ENCODE data around the gene CTSA.

Gene CTSA

DNA sequence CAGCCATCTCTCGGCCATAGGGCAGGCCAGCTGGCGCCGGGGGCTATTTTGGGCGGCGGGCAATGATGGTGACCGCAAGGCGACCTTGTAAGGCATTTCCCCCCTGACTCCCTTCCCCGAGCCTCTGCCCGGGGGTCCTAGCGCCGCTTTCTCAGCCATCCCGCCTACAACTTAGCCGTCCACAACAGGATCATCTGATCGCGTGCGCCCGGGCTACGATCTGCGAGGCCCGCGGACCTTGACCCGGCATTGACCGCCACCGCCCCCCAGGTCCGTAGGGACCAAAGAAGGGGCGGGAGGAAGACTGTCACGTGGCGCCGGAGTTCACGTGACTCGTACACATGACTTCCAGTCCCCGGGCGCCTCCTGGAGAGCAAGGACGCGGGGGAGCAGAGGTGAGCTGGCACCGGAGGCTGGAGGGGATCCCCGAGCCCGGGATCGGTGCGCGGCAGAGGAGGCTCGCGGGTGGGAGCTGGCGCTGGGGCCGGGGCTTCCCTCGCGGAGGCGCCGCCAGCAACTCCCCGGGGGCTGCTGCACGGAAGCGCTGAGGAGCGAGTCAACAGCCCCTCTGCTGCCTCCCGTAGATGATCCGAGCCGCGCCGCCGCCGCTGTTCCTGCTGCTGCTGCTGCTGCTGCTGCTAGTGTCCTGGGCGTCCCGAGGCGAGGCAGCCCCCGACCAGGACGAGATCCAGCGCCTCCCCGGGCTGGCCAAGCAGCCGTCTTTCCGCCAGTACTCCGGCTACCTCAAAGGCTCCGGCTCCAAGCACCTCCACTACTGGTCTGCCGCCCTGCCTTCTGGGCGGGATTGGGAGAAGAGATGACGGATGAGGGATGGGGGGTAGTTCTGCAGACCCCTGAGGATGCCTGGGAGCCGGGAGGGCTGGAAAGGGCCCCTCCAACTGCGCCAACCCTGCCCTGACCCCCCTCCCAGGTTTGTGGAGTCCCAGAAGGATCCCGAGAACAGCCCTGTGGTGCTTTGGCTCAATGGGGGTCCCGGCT, at the start of gene CTSA, which contains the start of gene NEURL2:
CTSA (plus strand) TSS at position 351 of the 999 bp plus-strand sequence; CDS start at position 585, 234 bp downstream.
NEURL2 (minus strand) TSS at position 224 of the 999 bp plus-strand sequence; CDS start at position 7, 217 bp downstream.
- peak; percentile 90 for DNase-seq

DNA sequence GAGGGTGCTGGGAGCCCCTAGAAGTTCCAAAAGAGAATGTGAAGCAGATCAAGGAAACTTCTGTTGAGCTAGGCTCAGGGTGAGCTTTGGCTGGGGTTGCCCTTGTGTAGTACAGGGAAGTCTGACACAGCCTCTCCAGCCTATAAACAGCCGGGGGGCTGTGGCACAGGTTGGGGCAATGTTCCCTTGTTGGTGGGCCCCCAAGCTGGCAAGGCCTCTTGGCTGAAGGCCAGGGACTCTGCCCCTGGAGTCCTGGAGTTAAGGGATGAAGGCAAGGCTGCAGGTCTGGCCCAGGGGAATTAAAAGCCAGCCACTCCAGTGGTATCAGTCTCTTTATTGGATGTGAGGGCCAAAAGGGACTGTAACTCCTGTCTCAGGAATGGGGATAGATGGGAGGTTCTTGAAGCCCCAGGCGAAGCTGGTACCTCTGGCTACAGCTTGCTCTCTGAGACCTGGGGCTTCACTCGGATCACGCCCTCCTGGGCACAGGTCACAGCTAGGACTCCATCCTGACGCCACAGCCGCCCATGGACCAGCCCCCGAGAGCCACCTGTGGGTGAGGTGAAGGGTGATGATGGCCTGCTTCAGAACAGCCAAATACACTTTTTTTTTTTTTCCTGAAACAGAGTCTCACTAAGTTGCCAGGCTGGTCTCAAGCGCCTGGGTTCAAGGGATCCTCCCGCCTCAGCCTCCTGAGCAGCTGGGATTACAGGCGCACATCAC, 49.6 kb upstream of the CTSA start:
- no peak for DNase-seq

DNA sequence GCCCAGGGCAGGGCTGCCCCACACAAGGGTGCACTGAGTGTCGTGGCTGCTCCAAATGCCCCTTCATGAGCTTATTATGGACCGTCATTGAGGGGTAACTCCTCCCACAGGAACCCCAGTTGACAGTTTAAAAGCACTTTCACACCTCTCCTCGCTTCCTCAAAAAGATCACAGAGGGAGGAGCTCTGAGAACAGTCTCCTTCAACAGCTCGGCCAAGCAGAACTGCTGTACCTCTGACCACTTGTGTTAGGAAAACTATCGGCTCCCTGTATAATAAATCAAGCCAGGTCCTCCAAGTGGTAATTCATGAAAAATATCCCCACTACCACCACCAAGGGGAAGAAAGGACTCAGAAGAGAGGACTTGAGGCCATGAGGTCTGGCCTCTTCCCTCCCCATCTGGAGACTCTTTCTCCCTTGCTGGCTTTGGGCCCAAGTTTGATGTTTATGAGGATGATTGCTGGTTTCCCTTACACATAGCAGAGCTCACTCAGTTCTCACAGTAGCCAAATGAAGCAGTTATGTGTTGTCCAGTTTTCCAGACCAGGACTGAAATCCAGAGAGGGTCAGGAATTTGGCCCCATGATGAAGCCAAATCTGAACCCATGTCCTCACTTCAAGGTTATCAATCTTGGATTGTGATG, 48.8 kb upstream of the CTSA start:
- DNase-seq = no peak

DNA sequence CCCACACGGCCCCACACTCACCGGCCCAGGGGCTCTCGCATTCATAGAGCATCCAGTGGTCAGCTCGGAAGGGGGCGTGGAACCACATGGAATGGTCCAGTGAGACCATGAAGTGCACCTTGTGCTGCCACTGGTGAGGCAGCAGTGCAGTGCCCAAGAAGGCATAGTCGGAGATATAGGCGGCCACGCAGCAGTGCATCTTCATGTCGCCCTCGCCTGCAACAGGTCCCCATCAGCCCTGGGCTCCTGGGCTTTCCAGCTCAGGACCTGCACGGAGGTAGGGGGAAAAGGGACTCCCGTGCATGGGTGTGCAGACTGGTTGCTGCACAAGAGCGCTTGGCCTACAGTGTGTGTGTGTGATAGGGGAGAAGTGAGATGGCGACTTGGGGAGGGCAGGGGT, 47.6 kb upstream of the CTSA start:
- DNase-seq = no peak

DNA sequence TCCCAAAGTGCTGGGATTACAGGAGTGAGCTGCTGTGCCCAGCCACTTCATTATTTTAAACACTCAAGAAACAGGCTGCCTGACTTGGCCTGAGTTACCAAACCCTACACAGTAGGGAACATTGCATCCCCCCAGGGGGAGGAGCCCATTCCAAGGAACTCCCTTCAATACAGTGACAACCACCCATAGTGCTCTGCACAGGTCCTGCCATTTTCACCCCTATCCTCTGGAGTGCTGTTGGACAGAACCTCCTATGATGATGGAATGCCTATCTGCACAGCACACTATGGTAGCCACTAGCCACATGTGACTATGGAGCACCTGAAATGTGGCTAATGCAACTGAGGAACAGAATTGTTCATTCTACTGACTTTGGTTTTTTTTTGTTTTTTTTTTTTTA, 45.7 kb upstream of the CTSA start:
- no peak for DNase-seq

DNA sequence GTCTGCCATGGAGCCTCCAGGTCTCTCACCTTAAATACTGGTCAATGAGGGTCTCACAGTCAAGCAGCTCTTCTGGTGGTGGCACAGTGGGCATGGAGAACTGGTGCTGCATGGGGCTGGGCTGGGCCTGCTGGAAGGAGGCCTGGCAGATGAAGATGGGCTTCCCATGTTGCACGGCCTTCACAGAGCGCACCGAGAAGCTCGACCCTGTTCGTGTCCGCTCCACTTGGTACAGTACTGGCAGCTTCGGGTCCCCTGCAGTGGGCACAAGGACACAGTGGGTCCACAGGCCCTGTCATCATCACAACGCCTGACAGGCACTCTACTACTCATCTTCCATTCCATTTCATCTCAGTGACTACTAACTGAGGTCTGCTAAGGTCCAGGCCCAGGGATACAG, 42.7 kb upstream of the CTSA start:
- no peak for DNase-seq

DNA sequence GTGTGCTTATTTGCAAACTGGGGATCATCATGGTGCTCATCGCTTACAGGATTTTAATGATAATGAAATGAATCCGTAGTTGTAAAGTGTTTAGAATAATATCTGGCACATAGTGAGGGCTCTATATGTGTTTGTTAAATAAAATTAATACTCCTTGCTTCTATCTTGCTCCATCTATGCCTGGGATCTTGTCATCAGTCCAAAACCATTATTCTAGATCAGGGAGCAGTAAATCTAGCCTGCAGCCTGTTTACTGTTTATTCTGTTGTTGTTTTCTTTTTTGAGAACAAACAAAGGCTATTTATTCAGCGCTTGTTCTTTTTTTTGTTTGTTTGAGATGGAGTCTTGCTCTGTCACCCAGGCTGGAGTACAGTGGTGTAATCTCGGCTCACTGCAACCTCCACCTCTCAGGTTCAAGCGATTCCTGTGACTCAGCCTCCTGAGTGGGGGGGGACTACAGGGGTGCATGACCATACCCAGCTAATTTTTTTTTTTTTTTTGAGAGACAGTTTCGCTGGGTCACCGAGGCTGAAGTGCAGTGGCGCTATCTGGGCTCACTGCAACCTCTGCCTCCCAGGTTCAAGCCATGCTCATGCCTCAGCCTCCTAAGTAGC, 42.1 kb upstream of the CTSA start:
- DNase-seq = no peak

DNA sequence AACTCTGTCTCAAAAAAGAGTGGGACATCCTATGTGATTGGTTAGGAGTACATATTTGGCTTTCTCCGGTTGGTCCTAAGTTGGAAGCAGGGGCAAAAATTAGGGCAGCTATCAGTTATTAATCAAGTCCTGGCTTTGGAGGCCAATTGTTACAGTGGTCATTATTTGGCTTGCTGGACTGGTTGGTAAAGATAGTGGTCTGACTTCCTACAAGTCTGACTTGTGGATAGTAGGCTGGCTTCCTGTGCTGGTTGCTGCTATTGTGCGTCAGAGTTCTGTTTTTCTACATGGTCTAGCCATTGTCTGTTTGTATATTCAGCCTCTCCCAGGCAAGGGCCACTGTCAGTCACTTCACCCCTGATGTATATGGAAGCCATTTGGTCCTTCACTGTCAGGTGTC, 40.9 kb upstream of the CTSA start:
- DNase-seq = no peak

DNA sequence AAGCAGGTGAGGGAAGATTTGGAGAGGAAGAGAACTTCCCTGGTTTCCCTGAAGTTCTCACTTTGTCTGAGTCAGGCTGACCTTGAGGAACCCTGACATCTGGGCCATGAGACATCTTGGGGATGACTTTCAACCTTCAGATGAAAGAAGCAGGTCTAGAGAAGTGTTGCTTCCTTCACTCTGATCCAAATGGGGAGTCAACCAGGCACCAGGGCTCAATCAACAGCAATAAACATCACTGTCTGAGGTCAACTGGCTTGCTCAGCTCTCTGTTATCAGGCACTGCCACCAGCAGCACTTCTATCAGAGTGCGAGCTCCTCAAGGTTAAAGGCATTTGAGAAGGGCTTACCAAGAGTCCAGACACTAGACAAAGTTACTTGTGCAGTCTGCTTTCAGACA, 40.2 kb upstream of the CTSA start:
- DNase-seq = no peak

DNA sequence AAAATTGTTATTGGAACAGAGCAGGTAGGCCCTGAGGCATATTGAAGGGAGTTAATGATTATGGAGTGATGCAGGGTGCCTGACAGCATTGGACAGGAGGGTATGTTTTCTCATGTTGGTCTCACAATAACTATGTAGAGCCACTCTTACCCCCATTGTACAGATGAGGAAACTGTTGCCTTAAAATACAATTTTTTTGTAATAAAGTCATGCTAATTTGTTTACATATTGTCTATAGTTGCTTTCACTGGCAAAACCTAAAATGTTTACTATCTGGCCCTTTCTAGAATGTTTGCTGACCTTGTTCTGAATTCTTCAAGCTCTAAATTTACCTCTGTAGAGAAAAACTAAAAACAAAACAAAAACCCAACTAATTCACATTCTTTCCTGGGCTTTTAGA, 39.6 kb upstream of the CTSA start:
- DNase-seq = no peak

DNA sequence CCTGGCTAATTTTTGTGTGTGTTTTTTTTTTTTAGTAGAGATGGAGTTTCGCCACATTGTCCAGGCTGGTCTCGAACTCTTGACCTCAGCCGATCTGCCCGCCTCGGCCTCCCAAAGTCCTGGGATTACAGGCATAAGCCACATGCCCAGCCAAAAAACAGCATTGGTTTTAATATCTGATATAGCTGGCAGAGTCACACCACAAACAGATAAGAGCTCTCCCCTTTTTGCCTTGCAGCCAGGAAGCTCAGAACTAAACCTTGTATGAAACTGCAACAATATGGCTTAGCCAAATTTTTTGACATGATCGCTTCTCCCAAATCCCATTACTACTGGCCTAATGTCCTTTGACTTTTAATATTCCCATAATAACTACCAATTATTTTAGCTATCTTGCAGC, 38.8 kb upstream of the CTSA start:
- DNase-seq = no peak

DNA sequence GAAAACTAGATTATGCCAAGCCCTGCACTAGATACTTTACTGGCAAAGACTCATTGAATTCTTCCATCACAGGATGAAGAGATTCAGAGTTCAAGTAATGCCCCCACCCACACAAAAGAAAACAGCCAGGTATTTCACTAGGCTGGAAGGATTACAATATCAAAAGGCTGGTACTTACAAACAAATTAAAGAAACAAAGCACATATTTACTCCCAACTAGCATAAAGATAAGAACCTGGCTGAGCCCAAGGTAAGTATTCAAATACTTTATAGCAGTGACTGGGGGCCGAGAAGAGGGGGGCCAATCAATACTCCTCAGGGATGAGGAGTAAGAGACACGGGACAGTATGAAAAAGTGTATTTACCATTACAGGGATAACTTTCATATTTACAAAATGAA, 37.7 kb upstream of the CTSA start:
- no peak for DNase-seq

DNA sequence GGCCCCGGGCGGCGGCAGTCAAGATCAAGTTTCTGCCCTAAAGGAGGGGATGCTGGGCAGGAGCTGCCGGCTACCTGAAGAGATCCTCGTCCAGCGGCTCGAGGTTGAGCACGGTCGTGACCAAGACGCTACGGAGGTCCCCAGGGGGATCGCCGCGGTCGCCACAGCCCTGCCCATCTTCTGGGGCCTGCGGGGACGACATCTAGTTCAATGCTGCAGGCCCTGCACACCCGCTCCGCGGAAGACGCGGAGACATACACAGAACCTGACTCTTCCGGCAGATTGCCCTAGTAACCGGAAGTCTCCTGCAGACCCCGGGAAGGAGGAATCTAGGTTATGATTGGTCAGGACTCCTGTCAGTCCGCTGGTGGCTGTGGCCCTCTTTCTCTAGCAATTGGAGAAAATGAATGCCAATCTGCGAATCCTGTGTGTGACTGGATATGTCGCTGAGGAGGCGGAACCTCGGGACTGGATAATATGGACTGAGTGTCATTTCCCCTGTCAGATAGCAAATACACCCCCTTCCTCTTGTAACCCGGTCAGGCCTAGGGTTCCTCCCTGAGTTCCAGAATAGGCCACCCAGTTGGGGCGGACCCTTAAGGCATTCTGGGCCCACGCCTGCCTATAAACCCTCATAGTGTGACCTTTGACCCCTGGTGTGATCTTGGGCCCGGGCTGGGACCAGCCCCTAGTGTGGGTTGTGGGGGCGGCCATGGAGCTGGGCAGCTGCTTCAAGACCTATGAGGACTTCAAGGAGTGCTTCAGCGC, 33.8 kb upstream of the CTSA start, which contains the start of the genes ACOT8 and ZSWIM3:
ACOT8 (minus strand) TSS at position 279 of the 768 bp plus-strand sequence; CDS start at position 202, 77 bp downstream.
ZSWIM3 (plus strand) TSS at position 501 of the 768 bp plus-strand sequence; CDS start at position 713, 212 bp downstream.
- peak; percentile 100 for DNase-seq

DNA sequence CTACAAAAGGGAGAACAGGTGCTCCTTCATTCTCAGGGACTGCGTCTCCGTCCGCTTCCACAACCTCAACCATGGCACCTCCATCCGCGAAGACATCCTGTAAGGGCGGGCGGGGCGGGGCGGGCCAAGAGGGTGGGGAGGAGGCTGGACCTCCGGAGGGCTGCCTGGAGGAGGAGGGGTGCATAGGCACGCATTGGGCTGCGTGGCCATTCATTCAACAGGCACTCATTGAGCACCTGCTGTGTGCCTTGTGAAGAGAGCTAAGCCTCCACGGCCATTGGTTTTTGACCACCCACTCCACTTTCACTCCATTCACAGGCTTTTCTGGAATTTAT, 33.3 kb upstream of the CTSA start:
- peak; percentile 69 for DNase-seq

DNA sequence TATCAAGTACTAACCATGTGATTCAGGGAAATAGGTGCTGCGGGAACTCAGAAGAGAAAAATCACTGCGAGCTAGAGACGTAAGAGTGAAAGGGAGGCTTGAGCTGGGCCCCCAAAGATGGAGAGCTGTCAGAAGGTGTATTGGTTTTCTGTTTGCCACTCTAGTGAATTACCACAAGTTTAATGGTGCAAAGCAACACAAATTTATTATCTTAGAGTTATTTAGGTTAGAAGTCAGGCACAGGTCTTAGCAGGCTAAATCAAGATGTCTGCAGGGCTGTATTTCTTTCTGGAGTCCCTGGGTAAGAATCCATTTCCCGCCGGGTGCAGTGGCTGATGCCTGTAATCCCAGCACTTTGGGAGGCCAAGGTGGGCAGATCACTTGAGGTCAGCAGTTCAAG, 31.2 kb upstream of the CTSA start:
- no peak for DNase-seq

DNA sequence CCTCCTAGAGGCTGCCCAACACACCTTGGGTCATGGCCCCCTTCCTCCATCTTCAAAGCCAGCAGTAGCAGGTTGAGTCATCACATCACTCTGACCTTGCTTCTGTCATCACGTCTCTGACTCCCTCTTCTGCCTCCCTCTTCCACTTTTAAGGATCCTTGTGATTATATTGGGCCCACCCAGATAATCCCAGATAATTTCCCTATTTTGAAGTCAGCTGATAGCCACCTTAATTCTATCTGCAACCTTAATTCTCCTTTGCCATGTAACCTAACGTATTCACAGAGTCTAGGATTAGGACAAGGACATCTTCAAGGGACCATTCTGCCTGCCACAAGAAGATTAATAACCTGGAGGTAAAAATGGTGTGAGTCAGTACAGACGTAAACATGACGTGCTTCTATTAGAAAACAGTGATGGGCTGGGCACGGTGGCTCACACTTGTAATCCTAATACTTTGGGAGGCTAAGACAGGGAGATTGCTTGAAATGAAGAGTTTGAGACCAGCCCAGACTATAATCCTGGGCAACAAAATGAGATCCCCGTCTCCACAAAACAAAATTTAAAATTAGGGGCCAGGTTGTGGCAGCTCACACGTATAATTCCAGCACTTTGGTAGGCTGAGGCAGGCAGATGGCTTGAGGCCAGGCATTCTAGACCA, 30.4 kb upstream of the CTSA start:
- peak; percentile 30 for DNase-seq

DNA sequence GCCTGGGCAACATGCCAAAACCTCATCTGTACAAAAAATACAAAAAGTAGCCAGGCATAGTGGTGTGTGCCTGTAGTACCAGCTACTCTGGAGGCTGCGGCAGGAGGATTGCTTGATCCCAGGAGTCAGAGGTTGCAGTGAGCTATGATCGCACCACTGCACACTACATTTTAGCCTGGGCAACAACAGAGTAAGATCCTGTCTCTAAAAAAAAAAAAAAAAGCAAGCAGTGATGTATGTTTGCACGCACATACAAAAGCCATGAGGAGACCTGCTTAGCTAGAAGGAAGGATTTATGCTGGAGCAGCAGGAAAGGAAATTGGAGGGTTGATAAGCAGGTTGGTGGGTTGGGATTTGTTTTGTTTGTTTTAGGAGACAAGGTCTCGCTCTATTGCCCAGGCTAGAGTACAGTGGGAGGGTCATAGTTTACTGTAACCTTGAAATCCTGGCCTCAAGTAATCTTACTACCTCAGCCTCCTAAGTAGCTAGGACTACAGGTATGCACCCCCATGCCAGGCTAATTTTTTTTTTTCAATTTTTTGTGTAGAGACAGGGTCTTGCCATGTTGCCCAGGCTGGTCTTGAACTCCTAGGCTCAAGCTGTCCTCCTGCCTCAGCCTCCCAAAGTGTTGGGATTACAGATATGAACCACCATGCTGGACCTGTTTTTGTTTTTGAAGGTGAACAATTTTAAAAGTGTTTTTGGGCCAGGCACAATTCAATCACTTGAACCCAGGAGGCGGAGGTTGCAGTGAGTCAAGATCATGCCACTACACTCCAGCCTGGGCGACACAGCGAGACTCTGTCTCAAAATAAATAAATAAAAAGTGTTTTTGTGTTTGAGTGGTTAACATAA, 29.7 kb upstream of the CTSA start:
- DNase-seq = no peak

DNA sequence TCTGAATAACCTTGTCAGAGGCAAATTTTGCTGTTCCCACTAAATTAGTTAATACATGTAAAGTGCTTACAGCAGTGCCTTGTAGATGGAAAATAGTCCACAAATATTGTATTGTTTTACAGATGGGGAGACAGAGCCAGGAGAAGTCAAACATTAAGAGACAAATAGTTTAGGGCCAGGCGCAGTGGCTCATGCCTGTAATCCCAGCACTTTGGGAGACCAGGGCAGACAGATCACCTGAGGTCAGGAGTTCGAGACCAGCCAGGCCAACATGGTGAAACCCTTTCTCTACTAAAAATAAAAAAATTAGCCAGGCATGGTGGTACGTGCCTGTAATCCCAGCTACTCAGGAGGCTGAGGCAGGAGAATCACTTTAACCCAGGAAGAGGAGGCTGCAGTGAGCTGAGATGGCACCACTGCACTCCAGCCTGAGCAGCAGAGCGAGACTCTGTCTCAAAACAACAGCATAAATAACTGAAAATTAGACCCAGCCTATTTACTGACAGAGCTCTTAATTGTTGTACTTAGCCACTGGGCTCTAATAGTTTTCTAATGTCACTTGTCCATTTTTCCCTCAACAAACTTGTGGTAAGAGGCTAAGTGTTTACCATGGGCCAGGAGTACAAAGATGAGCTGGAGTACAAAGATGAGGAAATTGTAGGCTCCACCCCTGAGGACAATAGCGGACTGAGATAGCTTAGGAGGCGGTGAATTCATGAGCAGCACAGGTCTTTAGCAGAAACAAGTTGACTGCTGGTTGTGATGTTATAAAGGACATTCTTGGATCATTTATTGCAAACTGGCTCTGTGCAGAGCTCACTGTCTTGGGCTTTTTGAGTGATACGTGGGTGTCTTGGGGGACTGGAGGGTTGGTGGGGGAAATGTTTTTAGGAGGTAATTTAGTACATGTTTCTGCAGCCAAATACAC, 27.3 kb upstream of the CTSA start:
- DNase-seq = no peak

DNA sequence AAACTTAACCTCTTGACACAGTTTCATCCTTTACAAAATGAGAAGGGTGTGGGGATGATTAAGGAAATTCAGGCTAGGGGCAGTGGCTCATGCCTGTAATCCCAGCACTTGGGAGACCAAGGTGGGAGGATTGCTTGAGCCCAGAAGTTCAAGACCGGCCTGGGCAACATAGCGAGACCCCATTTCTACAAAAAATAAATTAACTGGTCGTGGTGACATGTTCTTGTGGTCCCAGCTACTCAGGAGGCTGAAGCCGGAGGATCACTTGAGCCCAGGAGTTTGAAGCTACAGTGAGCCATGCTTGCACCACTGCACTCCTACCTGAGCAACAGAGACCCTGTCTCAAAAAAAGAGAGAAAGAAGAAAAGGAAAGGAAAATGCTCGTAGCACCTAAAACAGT, 24.7 kb upstream of the CTSA start:
- no peak for DNase-seq
